ENCODE data around the gene LRRTM4.

- TF ChIP-seq EZH2 (IDR thresholded peaks at IDR 0.05; ENCODE audit: insufficient read depth, poor library complexity, severe bottlenecking) (no peak), EZH2phosphoT487 (IDR thresholded peaks at IDR 0.05; ENCODE audit: insufficient read depth, low read depth) (no peak)
These were observed 504.0 kb downstream of the LRRTM4 start for GRCh38 chr2:77018219-77018618.

Measured in GM23248 (cell line).